ENCODE data around the gene CCNY. TPM values are rescaled to one million over a fixed set of nuclear protein-coding genes. Genes with fewer than 3 reads are reported as not detected.

CCNY gene
- total and polyA plus RNA-seq, 2 of the 13 experiments (the other 11 are each of a cell fraction or from before 2014, with no cell fraction given) = 48.2 to 54.7 TPM

DNA sequence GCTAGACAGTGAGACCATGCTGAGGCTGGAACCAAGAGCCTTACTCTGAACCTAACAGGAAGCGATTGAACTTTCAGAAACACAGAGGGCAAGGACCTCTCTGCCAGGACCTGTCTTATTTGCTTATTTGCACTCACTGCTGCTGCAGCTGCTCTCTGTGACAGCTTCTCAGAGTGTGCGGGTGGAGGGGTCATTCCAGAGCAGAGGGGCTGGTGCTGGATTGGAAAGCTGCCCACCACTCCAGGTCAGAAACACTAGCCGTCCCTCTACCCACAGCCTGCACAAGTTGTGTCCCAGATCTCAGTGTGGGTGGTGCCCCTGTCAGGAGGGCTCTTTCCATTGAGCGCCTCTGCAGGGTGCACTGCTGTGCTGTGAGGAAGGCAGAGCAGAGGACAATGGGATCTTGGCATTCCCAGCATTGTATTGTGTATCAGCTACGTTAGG is 126.2 kb downstream of the CCNY start (continued):
- TF ChIP-seq, protein P1, sequence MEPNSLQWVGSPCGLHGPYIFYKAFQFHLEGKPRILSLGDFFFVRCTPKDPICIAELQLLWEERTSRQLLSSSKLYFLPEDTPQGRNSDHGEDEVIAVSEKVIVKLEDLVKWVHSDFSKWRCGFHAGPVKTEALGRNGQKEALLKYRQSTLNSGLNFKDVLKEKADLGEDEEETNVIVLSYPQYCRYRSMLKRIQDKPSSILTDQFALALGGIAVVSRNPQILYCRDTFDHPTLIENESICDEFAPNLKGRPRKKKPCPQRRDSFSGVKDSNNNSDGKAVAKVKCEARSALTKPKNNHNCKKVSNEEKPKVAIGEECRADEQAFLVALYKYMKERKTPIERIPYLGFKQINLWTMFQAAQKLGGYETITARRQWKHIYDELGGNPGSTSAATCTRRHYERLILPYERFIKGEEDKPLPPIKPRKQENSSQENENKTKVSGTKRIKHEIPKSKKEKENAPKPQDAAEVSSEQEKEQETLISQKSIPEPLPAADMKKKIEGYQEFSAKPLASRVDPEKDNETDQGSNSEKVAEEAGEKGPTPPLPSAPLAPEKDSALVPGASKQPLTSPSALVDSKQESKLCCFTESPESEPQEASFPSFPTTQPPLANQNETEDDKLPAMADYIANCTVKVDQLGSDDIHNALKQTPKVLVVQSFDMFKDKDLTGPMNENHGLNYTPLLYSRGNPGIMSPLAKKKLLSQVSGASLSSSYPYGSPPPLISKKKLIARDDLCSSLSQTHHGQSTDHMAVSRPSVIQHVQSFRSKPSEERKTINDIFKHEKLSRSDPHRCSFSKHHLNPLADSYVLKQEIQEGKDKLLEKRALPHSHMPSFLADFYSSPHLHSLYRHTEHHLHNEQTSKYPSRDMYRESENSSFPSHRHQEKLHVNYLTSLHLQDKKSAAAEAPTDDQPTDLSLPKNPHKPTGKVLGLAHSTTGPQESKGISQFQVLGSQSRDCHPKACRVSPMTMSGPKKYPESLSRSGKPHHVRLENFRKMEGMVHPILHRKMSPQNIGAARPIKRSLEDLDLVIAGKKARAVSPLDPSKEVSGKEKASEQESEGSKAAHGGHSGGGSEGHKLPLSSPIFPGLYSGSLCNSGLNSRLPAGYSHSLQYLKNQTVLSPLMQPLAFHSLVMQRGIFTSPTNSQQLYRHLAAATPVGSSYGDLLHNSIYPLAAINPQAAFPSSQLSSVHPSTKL (CRISPR knock-in tag; IDR thresholded peaks at IDR 0.05) = peak; percentile 65
- TF ChIP-seq ZNF136 (CRISPR knock-in tag; IDR thresholded peaks at IDR 0.05; ENCODE audit: low read depth) (no peak), ZNF205 (CRISPR knock-in tag; IDR thresholded peaks at IDR 0.05) (peak; percentile 99), SRF (IDR thresholded peaks at IDR 0.05; ENCODE audit: low read depth, low read length) (no peak), ZSCAN31 (CRISPR knock-in tag; IDR thresholded peaks at IDR 0.05; ENCODE audit: low read depth) (0 out of 2 replicates have a peak, but pooled peaks have one; percentile 29), RBFOX2 (IDR thresholded peaks at IDR 0.05; ENCODE audit: low read depth, low read length) (no peak), NPAS2 (CRISPR knock-in tag; IDR thresholded peaks at IDR 0.05; ENCODE audit: borderline replicate concordance) (no peak), JDP2 (CRISPR knock-in tag; IDR thresholded peaks at IDR 0.05; ENCODE audit: borderline replicate concordance) (no peak), ZNF629 (CRISPR knock-in tag; conservative IDR thresholded peaks at IDR 0.05) (no peak), ZNF10 (CRISPR knock-in tag; IDR thresholded peaks at IDR 0.05; ENCODE audit: borderline replicate concordance, low read depth) (no peak), ZNF792 (CRISPR knock-in tag; IDR thresholded peaks at IDR 0.05) (0 out of 2 replicates have a peak, but pooled peaks have one; percentile 64), ZNF296 (CRISPR knock-in tag; conservative IDR thresholded peaks at IDR 0.05) (no peak), PAX8 (CRISPR knock-in tag; IDR thresholded peaks at IDR 0.05; ENCODE audit: borderline replicate concordance) (no peak), RBM39 (IDR thresholded peaks at IDR 0.05; ENCODE audit: low read depth, low read length, poor library complexity, severe bottlenecking) (no peak), MTF2 (CRISPR knock-in tag; IDR thresholded peaks at IDR 0.05; ENCODE audit: borderline replicate concordance) (no peak), ZNF607 (CRISPR knock-in tag; IDR thresholded peaks at IDR 0.05; ENCODE audit: borderline replicate concordance) (no peak)
- TF ChIP-seq, protein P2, sequence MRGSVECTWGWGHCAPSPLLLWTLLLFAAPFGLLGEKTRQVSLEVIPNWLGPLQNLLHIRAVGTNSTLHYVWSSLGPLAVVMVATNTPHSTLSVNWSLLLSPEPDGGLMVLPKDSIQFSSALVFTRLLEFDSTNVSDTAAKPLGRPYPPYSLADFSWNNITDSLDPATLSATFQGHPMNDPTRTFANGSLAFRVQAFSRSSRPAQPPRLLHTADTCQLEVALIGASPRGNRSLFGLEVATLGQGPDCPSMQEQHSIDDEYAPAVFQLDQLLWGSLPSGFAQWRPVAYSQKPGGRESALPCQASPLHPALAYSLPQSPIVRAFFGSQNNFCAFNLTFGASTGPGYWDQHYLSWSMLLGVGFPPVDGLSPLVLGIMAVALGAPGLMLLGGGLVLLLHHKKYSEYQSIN (CRISPR knock-in tag; IDR thresholded peaks at IDR 0.05; ENCODE audit: borderline replicate concordance) = no peak
- TF ChIP-seq, protein P3, sequence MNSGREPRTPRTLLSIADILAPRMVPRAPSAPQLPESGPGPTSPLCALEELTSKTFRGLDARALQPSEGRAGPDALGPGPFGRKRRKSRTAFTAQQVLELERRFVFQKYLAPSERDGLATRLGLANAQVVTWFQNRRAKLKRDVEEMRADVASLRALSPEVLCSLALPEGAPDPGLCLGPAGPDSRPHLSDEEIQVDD (CRISPR knock-in tag; IDR thresholded peaks at IDR 0.05; ENCODE audit: borderline replicate concordance) = no peak
- TF ChIP-seq, protein P4, sequence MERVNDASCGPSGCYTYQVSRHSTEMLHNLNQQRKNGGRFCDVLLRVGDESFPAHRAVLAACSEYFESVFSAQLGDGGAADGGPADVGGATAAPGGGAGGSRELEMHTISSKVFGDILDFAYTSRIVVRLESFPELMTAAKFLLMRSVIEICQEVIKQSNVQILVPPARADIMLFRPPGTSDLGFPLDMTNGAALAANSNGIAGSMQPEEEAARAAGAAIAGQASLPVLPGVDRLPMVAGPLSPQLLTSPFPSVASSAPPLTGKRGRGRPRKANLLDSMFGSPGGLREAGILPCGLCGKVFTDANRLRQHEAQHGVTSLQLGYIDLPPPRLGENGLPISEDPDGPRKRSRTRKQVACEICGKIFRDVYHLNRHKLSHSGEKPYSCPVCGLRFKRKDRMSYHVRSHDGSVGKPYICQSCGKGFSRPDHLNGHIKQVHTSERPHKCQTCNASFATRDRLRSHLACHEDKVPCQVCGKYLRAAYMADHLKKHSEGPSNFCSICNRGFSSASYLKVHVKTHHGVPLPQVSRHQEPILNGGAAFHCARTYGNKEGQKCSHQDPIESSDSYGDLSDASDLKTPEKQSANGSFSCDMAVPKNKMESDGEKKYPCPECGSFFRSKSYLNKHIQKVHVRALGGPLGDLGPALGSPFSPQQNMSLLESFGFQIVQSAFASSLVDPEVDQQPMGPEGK (CRISPR knock-in tag; IDR thresholded peaks at IDR 0.05) = peak; percentile 65
- TF ChIP-seq, protein P5, sequence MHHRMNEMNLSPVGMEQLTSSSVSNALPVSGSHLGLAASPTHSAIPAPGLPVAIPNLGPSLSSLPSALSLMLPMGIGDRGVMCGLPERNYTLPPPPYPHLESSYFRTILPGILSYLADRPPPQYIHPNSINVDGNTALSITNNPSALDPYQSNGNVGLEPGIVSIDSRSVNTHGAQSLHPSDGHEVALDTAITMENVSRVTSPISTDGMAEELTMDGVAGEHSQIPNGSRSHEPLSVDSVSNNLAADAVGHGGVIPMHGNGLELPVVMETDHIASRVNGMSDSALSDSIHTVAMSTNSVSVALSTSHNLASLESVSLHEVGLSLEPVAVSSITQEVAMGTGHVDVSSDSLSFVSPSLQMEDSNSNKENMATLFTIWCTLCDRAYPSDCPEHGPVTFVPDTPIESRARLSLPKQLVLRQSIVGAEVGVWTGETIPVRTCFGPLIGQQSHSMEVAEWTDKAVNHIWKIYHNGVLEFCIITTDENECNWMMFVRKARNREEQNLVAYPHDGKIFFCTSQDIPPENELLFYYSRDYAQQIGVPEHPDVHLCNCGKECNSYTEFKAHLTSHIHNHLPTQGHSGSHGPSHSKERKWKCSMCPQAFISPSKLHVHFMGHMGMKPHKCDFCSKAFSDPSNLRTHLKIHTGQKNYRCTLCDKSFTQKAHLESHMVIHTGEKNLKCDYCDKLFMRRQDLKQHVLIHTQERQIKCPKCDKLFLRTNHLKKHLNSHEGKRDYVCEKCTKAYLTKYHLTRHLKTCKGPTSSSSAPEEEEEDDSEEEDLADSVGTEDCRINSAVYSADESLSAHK (CRISPR knock-in tag; IDR thresholded peaks at IDR 0.05; ENCODE audit: borderline replicate concordance) = no peak

All from HepG2 (cell line).